Anterior cingulate cortex (tissue), 58 donors: ENCODE data around the gene HOXD10.

Experiments used
- DNase-seq, 58 donors: peaks; one replicate each; lab custom pipeline; 2025; lab: John Stamatoyannopoulos, UW

The HOXD10 gene

DNA sequence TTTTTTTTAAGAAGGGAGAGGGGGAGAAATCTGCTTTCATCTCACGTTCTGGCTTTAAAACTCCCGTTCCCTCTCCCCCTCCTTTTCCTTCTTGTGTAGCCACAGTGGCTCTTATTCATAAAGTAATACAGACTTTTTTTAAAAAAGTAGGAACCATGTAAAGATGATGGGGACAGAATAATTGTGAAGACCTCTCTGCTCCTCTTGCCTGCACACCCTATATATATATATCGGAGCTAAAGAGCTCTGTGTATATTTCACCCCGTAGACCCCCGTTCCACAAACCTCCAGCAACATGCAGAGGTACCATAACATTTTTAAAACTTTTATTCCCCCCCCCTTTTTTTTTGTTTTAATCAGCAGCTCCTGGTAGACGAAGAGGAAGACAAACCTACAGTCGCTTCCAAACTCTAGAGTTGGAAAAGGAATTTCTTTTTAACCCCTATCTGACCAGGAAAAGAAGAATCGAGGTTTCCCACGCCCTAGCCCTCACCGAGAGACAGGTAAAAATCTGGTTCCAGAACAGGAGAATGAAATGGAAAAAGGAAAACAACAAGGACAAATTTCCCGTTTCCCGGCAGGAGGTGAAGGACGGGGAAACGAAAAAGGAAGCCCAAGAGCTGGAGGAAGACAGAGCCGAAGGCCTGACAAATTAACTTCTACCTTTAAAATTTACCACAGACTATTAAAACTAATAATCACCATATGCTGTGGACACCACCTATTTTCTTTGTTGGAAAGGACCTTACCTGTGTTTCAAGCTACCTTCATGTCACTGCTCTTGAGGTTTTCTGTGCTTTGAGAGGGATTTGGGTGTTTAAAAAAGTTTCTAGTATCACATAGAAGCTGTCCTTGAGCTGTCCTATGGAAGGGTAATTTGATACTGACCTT, 14.6 kb downstream of the HOXD10 start:
- no peak for DNase-seq

GRCh38 chr2:176131848-176132158, 15.2 kb downstream of the HOXD10 start:
- DNase-seq = no peak

GRCh38 chr2:176132205-176133171, 15.9 kb downstream of the HOXD10 start:
- DNase-seq = no peak

GRCh38 chr2:176133389-176133788, 16.8 kb downstream of the HOXD10 start:
- DNase-seq = no peak

DNA sequence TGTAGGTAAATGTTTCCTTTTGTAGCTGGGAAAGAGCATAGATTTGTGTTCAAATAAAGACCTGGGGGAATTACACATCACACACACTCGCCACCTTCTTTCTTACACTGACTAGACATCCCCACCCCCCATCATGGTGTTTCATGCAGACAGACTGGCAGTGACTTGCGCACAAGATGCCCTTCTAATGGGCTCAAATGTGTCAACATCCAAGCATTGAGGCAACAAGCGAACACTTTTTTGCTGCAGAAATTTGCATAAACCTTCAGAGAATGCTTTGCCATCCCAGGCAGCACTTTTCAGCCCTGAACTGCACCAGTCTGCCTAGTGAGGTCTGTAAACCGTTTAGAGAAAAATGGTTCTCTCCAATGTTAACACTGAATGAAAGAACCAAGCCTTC, 17.5 kb downstream of the HOXD10 start:
- DNase-seq = no peak

DNA sequence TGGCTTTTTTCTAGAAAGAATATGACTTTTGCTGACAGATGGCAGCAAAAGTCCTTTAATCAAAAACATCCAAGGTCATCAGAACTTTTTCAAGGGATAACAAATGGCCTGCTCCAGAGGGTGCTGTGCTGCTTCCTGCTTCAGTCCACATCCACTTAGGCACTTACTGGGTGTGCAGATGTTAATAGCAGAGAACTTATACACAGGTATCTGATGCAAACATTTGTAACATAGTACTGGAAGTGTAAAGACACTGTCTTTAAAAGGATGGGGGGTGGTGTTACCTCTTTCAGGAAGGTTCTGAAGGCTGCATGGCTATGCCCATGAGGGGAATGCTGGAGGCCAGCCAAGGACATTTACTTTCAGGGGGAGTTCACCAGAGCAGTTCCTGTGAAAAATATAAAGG, 18.5 kb downstream of the HOXD10 start:
- no peak for DNase-seq

DNA sequence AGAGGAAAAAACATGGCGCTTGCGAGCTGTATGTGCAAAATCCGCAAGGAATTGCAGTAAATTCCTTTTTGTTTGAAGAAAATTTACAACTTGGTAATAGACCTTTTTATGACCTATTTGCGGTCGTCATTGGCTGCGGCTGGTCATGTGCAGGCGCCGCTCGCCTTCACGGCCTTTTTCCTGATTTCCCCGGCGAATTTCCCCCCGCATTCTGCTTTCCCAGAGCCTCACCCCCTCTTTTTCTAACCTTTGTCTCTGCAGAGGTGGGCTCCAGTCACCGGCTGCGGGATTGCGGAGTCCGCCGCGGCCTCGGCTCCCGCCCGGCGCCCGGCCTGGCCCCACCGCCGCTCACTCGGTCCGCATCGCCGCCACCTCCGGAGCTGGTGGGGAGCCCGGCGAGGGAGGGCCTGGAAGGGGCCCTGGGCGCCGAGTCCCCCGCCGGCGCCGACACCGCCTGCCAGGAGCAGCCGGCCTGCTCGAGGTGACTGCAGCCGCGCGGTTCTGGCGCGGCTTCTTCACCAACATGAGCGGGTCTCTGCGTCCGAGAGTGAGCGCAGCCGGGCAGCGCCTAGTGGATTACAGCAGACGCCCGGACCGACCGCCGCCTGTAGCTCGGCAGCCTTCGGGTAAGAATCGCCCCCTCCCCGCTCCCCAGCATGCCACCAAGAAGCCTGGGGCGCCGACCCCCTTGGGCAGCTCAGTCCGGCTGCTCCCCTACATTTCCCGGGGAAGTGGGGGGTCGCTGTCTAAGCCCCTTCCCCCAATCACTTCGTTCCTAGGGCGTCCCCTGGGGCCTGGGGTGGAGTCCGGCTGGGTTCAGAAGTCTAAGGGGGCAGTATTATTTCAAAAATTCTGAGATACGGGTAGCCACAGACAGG, 20.0 kb downstream of the HOXD10 start:
- no peak for DNase-seq

GRCh38 chr2:176137252-176137580, 20.6 kb downstream of the HOXD10 start:
- no peak for DNase-seq

GRCh38 chr2:176137906-176138305, 21.3 kb downstream of the HOXD10 start:
- no peak for DNase-seq

DNA sequence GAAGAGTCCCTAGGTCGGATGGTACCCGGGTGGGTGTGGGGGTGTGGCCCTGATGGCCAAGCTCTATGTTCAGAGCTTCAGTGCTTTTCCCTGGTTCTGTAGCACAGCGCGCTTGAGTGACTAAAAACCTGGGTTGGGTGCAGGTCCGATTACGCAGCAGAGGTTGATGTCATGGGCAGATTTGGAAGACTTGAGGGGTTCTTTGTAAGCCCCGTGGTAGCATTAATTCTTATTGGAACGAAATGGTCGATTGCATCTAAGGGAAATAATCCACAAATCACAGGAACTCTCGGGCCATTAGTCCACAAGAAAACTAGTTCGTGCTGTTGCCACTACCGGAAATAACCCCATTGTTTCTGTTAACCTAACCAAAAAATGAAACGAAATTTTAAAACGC, 21.9 kb downstream of the HOXD10 start:
- no peak for DNase-seq

DNA sequence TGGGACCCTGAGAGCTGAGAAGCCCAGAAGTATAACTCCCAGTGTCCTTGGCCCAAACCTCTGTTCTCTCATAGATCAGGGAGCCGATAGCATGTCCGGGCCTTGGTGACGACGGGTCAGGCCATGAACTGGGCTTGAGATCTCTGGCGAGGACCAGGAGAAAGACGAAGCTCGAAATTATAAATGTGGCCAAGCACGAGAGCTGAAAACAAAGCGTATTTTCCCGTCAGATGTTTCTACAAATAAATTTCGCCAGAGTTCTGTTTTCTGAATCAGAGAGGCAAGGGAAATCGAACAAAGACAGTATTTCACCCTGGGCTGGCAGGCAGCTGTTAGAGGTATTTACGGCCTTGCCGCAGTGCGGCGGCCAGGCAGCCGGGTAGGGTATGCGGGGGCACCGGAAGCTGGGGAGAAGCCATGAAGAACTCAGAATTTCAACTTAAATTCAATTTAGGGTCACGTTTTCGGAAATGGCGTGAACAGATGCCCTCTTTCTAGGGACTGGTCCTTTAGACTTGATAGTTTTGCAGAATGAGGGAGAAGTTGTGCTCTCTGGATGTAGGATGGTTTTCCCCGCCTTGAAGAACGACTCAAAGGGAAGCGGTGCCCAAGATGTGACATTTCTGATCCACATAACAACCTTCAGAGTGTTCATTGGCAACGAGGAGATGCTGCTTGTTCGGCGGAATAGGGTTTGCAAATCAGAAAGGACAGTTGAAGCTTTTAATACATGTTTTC, 22.5 kb downstream of the HOXD10 start:
- no peak for DNase-seq

- DNase-seq = no peak
Measured at GRCh38 chr2:176139661-176140512, 23.3 kb downstream of the HOXD10 start.

DNA sequence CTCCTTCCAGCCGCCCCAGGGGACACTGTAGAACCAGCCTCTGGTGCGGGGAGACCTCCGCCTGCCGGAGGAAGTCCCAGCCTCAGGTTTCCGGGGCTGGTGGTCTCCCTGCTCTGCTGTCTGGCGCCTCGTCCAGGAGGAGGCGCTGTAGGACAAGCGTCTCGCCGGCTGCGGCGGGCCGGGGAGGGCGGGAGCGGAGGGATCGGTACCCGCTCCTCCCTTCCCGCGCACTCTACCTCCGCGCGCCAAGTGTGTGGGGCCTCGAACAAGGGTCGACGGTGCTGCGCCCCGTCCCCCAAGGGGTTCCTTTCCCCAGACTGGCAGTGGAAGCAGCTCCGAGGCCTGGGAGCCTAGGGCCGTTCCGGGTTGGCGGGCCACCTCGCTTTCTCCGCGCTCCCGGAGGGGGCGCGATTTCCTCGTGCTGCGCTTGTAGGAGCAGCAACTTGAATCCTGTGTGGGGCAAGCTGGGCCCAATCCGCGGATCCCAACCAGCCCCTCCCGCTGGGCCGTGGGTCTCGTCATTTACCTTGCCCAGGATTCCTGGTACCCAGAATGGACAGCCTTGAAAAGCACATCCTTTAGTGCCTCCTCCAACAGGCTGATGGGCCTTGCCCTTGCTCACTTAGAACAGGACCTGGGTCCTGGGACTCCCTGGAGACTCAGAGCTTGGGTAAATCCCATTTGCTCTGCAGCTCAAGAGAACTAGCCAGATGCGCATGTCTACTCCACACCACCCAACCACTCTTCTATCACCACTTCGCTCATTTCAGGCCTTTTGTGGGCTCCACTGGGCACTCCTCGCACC, 24.1 kb downstream of the HOXD10 start:
- peak in 55 of 58 donors; percentile 6 to 81 (median 53) for DNase-seq

GRCh38 chr2:176142281-176142680, 25.7 kb downstream of the HOXD10 start:
- no peak for DNase-seq

DNA sequence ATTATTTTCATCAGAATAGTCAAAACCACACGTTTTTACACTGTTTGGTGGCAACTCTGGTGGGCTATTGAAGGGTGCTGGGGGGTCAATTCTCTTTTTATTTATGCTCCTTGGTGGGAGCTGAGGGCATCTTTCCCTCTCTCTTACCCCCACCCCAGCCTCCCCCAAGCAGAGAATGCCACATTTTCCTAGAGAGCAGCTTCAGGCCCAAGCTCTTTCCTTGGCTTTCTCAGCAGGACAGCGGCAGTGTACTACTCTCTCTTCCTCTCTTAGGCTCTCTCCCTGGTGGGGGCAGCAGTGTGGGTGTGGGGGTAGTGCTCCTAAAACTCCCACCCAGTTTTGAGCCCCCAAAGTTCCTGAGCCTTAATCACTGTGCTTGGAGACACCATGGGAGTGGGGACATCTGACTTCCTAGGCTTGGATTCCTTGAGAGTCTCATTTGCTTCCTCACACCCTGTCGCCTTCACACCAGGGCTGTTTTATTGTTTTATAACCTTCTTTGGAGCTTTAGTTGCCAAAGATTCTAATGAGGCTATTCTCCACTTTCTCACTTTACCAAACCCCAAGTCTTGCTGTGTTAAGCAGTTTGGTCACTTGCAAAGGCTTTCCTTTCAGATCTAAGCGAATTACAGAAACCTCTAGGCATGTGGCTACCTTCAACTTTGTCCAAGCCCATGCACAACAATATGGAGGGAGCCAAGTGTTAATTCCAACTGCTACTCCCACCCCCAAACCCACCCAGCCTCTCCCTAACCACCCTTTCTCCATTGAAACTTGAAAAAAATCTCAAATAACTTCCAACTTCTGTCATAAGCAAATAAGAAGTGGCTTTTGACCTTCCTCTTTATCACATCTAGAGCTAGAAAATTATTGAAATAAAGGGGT, 28.7 kb downstream of the HOXD10 start:
- no peak for DNase-seq

- no peak for DNase-seq
Measured at GRCh38 chr2:176146101-176146500, 29.5 kb downstream of the HOXD10 start.

DNA sequence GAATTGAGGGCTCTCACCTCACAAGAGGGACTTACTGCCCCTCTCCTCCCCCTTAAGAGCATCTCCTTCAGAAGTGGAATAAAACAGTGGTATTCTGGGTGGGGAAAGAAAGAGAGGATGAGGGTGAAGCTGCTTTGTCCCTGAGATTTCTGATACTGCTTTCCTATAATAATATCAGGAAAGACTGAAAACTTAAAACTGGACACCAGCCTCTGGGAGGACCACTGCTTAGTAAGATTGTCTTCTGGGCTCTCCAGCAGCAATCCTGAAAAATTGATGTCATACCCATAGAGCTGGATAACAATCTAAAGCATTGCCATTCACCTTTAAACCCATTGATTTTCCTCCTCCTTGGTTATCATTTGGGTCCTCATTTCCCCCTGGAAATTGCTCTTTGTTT, 30.1 kb downstream of the HOXD10 start:
- no peak for DNase-seq
